CD4-positive, alpha-beta T cell treated with Interleukin-21 for 1 hour (primary cell): Measurements from ENCODE around the gene CEP112.
A peak's percentile ranks its signal among the peaks of the same experiment; 100 is the strongest.
"Not testable (repeated sequence)": the region's sequence is repeated elsewhere in the genome, so short reads cannot be mapped to it uniquely, and the experiment has no call there.

ENCODE experiments used
- DNase-seq: peaks from one replicate; pipeline ENCODE4 v3.0.0-alpha.2; 2020

The CEP112 gene

GRCh38 chr17:65755799-65756198, 436.1 kb downstream of the CEP112 start:
- no peak for DNase-seq

DNA sequence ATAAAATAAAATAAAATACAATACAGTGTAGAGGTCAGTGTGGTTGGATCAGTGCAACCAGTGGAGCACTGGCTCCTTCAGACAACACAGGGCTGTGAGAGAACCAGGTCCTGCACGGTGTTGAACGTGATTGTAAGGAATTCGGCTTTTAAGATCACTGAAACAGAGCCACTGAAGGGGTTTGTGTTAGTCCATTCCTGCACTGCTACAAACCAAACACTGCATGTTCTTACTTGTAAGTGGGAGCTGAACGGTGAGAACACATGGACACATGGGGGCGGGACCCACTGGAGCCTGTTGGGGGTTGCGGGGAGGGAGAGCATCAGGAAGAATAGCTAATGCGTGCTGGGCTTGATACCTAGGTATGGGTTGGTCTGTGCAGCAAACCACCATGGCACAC, 437.3 kb downstream of the CEP112 start:
- no peak for DNase-seq

- DNase-seq = no peak
Measured at GRCh38 chr17:65754081-65754480, 437.9 kb downstream of the CEP112 start.

DNA sequence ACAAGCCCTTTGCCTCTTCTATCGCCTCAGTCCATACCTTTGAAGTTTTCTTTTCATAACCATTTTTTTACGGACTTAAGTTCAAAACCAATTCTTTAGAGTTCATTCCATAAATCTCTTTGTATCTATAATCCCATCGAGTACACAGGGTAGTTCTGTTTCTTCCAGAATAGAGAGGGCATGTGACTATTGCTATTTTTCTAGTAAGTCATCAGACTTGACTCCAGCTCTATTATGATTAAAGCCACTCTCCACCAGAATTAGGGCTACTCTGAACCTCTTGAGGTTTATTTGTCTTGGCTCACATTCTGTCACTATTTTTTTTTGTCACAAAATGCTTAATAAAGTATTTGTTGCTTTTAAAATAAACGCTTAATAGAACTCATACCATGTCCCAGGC, 438.6 kb downstream of the CEP112 start:
- DNase-seq = no peak

- no peak for DNase-seq
Measured at GRCh38 chr17:65751263-65751662, 440.7 kb downstream of the CEP112 start.

GRCh38 chr17:65750631-65751115, 441.3 kb downstream of the CEP112 start:
- peak; percentile 63 for DNase-seq

- DNase-seq = no peak
Measured at GRCh38 chr17:65750166-65750565, 441.8 kb downstream of the CEP112 start.

DNA sequence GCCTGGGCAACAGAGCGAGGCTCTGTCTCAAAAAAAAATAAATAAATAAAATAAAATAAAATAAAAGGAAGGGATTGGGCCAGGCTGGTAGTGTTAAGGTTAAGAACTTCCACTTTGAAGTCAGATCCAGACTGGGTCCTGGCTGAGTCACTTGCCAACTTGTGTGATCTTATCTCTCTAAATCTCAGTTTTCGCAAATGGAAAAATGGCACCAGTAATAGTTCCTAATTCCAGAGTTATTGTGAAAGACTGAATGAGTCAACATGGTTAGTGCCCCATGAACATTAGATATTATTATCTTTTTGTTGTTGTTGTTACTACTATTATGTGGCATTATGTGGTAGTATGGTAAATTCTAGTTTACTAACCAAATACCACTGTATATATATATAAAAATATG, 442.5 kb downstream of the CEP112 start:
- no peak for DNase-seq

- no peak for DNase-seq
Measured at GRCh38 chr17:65745241-65745640, 446.7 kb downstream of the CEP112 start.

DNA sequence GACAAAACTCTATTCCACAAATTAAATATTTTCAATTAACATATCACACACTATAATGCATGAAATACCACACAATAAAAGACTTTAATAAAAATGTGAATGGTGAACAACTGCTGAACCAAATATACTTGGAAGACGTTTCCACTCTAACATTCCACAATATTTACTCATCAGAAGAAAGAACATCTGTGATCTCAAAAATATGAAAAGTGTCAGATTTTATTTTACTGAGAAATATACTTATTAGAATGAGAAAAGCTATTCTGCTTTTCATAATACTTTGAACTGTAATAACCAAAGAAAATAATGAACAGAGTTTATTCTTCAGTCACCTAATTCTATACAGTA, 448.7 kb downstream of the CEP112 start:
- no peak for DNase-seq

GRCh38 chr17:65742403-65743307, 449.3 kb downstream of the CEP112 start:
- DNase-seq = no peak

GRCh38 chr17:65741710-65742109, 450.2 kb downstream of the CEP112 start:
- no peak for DNase-seq

GRCh38 chr17:65739034-65739433, 452.9 kb downstream of the CEP112 start:
- no peak for DNase-seq

DNA sequence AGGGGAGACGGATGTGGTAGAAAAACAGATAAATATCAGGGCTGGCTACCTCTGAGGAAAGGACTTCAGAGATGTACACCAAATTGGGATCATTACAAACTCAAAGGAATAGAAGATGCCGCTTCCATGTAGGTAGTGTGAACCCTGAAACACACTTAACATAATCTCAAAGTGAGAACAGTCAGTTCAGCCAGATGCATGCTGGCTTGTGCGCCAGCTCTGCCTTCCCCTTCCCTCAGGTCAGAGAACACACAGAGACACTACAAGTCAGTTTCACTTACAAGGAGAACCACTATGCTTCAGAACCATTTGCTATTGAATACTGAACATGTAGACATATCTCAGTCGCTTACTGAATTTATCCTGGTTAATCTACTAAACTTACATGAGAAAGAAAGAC, 454.5 kb downstream of the CEP112 start:
- DNase-seq = no peak

DNA sequence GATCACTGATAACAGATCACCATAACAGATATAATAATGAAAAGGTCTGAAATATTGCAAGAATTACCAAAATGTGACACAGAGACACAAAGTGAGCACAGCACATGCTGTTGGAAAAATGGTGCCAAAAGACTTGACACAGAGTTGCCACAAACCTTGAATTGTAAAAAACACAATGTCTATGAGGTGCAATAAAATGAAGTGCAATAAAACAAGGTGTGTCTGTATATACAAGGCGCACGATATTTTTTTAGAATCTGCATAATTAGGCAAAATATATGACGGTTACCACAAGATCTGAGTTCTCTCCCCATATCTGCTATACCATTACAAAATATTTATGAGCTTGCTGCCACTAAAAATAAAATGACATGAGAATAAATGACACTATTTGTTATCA, 458.6 kb downstream of the CEP112 start:
- DNase-seq = no peak

GRCh38 chr17:65732667-65733066, 459.3 kb downstream of the CEP112 start:
- DNase-seq = not testable (repeated sequence)

DNA sequence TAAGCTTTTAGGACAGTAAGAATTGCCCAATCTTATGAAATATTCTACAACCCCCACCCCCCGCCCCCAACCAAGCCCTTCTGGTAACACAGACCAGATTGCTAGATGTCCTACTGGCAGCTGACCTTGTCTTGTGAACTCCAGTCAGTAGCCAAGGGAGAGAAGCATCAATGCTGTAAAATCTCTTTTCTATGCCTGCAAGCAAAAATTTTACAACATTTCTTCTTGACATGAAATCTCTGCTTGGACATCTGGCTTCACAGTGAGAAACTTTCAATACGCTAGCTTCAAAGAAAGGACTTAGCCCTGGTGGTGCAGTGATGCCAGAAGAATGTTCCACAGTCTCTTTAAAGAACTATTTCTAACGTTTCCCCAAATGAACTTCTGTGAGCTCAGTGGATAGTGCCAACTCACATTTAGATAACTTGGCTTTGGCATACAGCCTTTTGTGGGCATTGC, 461.2 kb downstream of the CEP112 start:
- DNase-seq = no peak

DNA sequence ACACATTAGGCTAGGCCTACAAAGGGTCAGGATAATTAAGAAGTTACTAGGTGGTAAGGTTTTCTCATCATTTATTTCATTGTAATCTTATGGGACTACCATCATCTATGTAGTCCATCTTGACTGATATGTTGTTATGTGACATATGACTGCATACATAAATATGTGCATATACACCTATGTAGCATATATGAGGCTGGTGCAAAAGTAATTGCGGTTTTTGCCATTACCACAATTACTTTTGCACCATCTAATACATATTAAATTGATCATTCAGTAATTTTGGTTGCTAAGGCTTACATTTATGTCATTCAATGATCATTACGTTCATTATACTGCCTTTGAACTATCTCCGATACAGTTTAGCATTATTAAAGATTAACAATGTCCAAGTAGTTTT, 462.7 kb downstream of the CEP112 start:
- no peak for DNase-seq

DNA sequence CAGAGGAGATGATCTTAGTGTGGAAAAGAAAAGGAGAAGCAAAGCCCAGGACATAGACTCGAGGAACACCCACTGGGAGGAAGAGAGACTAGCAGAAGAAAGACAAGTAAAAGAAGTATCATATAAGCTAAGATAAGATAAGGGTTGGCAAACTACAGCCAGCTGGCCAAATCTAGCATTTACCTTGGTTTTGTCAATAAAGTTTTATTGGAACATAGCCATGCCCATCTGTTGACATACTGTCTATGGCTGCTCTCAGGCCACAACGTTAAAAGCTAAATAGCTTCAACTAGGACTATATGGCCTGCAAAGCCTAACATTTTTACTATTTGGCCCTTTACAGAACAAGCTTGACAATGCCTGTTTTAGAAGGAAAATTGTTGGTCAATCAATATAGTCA, 464.1 kb downstream of the CEP112 start:
- DNase-seq = no peak

DNA sequence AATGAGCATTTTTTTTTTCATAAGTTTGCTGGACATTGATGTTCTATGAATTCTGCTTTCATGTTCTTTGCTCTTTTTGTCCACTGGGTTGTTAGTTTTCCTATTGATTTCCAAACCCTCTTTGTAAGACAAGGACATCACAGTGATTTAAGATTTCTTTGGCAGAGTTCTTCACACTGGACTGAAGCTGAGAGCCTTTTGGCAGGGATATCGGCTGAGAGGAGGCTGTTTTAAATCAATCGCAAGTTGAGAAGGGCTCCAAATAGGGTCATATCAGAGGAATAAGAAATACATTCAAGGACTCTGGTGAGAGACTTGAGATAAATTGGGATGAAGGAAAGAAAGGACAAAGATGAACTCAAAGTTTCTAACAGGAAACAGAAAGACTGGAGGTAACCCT, 464.7 kb downstream of the CEP112 start:
- DNase-seq = no peak

DNA sequence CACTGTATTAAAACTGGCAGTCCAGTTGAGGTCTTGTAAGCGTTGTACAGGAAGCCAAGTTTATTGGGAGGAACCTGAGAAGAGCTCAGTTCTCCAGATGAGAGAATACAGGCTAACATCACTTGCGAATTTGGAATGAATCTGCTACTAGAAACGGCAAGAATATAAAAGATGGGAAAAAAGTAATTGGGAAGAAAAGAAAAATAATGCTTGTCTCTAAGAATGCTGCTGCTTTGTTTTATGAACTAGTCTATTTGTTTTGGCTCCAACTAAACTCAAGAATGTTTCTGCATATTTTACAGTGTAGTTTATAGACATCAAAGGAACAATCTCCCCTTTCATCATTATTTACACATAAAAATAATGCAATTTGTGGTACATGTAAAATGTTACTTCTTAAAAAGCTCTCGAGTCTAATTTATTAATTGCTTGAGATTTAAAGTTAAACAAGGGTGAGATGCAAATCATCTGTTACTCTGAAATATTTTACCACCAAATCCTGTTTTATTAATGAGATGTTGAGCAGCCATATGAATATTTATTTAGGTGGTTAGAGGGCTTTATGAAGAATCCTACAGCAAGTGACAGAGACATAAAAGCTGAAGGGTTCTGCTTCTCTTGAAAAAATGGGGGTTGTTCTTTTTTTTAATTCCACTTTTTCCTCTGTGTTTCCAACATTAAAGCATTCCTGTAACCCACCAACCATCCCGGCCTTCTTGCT, 468.3 kb downstream of the CEP112 start:
- DNase-seq = no peak

- no peak for DNase-seq
Measured at GRCh38 chr17:65718601-65719000, 473.3 kb downstream of the CEP112 start.

- no peak for DNase-seq
Measured at GRCh38 chr17:65712383-65713267, 479.3 kb downstream of the CEP112 start.
